CD14-positive monocyte (primary cell): Measurements from ENCODE around the gene CHRNB2. TPM values are rescaled to one million over a fixed set of nuclear protein-coding genes. Genes with fewer than 3 reads are reported as not detected.

ENCODE experiments used
- DNase-seq, 3 donors: peaks; one replicate each; pipeline ENCODE4 v3.0.0-alpha.2; 2011 to 2022
- H2AFZ ChIP-seq: 2 replicates; pipeline ENCODE4 v1.6.0; 2012; ENCODE audit warnings: mild to moderate bottlenecking, low read depth, low read length, inconsistent platforms; ENCODE audit not compliant: insufficient read depth, poor library complexity, severe bottlenecking
- H3K27ac ChIP-seq, 2 donors: 1 replicate in 1 of 2; 2 replicates in 1 of 2; pipeline ENCODE4 v1.5.1; 2012 to 2013; ENCODE audit warnings: low read length in 2 of 2, control low read depth in 1 of 2, inconsistent platforms in 1 of 2, low read depth in 1 of 2, mild to moderate bottlenecking in 1 of 2
- H3K27me3 ChIP-seq, 2 donors: one replicate each; pipeline versions ENCODE4 v1.6.0 to v1.6.1; 2011 to 2013; ENCODE audit warnings: low read length in 2 of 2; ENCODE audit not compliant: control insufficient read depth in 2 of 2, insufficient read depth in 2 of 2
- H3K36me3 ChIP-seq, 2 donors: replicated peaks in 1 of 2; 1 replicate in 1 of 2; 2 replicates in 1 of 2; pipeline versions ENCODE4 v1.5.1 to v1.6.1; 2012 to 2013; ENCODE audit warnings: low read length in 2 of 2, control low read depth in 1 of 2, inconsistent platforms in 1 of 2, mild to moderate bottlenecking in 1 of 2; ENCODE audit not compliant: insufficient read depth in 2 of 2, control insufficient read depth in 1 of 2
- H3K4me1 ChIP-seq, 2 donors: 1 replicate in 1 of 2; 2 replicates in 1 of 2; pipeline versions ENCODE4 v1.5.1 to v1.6.1; 2012 to 2013; ENCODE audit warnings: low read length in 2 of 2, control low read depth in 1 of 2, inconsistent platforms in 1 of 2, mild to moderate bottlenecking in 1 of 2, moderate library complexity in 1 of 2; ENCODE audit not compliant: insufficient read depth in 2 of 2, control insufficient read depth in 1 of 2
- H3K4me2 ChIP-seq: replicated peaks from 2 replicates; pipeline ENCODE3; 2012; ENCODE audit warnings: low read length, moderate library complexity, mild to moderate bottlenecking; ENCODE audit not compliant: poor library complexity, severe bottlenecking; ENCODE audit errors: extremely low read depth
- H3K4me3 ChIP-seq, 3 experiments: fragments of 200-600 bp in 1 of 3; sonication (generic) in 1 of 3; replicated peaks in 1 of 3; 1 replicate in 2 of 3; 2 replicates in 1 of 3; pipeline ENCODE4 v1.5.1; 2011 to 2013; ENCODE audit warnings: low read length in 3 of 3, mild to moderate bottlenecking in 3 of 3, control low read depth in 2 of 3, low read depth in 2 of 3, inconsistent platforms in 1 of 3, moderate library complexity in 1 of 3
- H3K79me2 ChIP-seq: 2 replicates; pipeline ENCODE4 v1.6.0; 2012; ENCODE audit warnings: mild to moderate bottlenecking, control low read depth, inconsistent platforms, low read length, moderate library complexity; ENCODE audit not compliant: insufficient read depth
- H3K9ac ChIP-seq: 2 replicates; pipeline ENCODE4 v1.6.0; 2017; ENCODE audit warnings: low read length, mild to moderate bottlenecking; ENCODE audit not compliant: insufficient read depth, poor library complexity, severe bottlenecking
- H3K9me3 ChIP-seq, 2 donors: replicated peaks in 1 of 2; 1 replicate in 1 of 2; 2 replicates in 1 of 2; pipeline versions ENCODE4 v1.5.1 to v1.6.1; 2012 to 2013; ENCODE audit warnings: low read length in 2 of 2, control low read depth in 1 of 2; ENCODE audit not compliant: control insufficient read depth in 1 of 2, insufficient read depth in 1 of 2
- H4K20me1 ChIP-seq: 2 replicates; pipeline ENCODE4 v1.6.0; 2012; ENCODE audit warnings: mild to moderate bottlenecking, low read length, control low read depth, moderate library complexity; ENCODE audit not compliant: insufficient read depth
- H3K27ac Mint-ChIP-seq, 7 donors: one replicate each; pipeline ENCODE4 v1.8.0; 2020; ENCODE audit warnings: mild to moderate bottlenecking in 7 of 7, mixed read lengths in 7 of 7, moderate library complexity in 6 of 7, inconsistent platforms in 2 of 7
- H3K27me3 Mint-ChIP-seq, 3 donors: one replicate each; pipeline ENCODE4 v1.8.0; 2021 to 2022; ENCODE audit warnings: low read depth in 3 of 3, mild to moderate bottlenecking in 3 of 3, mixed read lengths in 3 of 3, moderate library complexity in 3 of 3, inconsistent platforms in 1 of 3
- H3K36me3 Mint-ChIP-seq, 2 donors: one replicate each; pipeline ENCODE4 v1.8.0; 2020; ENCODE audit warnings: mixed read lengths in 2 of 2, inconsistent platforms in 1 of 2, mild to moderate bottlenecking in 1 of 2
- H3K4me1 Mint-ChIP-seq: one replicate; pipeline ENCODE4 v1.8.0; 2020; ENCODE audit warnings: mild to moderate bottlenecking, mixed read lengths
- H3K4me3 Mint-ChIP-seq, 2 donors: one replicate each; pipeline ENCODE4 v1.8.0; 2020; ENCODE audit warnings: mild to moderate bottlenecking in 2 of 2, mixed read lengths in 2 of 2, moderate library complexity in 1 of 2
- H3K9me3 Mint-ChIP-seq, 7 donors: one replicate each; pipeline ENCODE4 v1.8.0; 2020 to 2022; ENCODE audit warnings: mixed read lengths in 7 of 7, mild to moderate bottlenecking in 6 of 7, moderate library complexity in 6 of 7, inconsistent platforms in 2 of 7
- CTCF ChIP-seq: fragments of 200-600 bp; IDR thresholded peaks from one replicate; pipeline ENCODE4 v1.8.0; 2022; ENCODE audit warnings: antibody characterized with exemption, mild to moderate bottlenecking
- WGBS: methylation state at CpG from one replicate; pipeline ENCODE4 v1.1.5; 2013; ENCODE audit warnings: missing lambda C conversion rate; ENCODE audit not compliant: insufficient coverage; 5-methylcytosine and 5-hydroxymethylcytosine counted together
- intact Hi-C, 2 donors: fragments of 100-400 bp; cut with micrococcal nuclease; formaldehyde crosslinking; loops; one replicate each; pipeline versions ENCODE4 v1.15.0 to v1.15.1; 2023
- polyA plus RNA-seq, 3 donors: library from polyadenylated mRNA; depleted of rRNA in 1 of 3; unstranded in 2 of 3; stranded (reverse) in 1 of 3; fragments of 300-500 nt in 2 of 3; fragments of >200 nt in 1 of 3; fragmentation: Illumina TruSeq in 2 of 3; gene quantifications; 1 replicate in 2 of 3; 2 replicates in 1 of 3; pipeline ENCODE4 v1.2.3, GENCODE V29; 2012 to 2021

CHRNB2 gene
- polyA plus RNA-seq, 3 donors = 0.05 TPM; not detected in 2

- peaks cover 0 to 13% of the 10 kb centered on the region in 2 donors for H3K36me3 ChIP-seq
- H3K9ac ChIP-seq = no peak overlapping the region
- H3K27me3 ChIP-seq = no peaks in the 10 kb centered on the region
- no peak for TF ChIP-seq CTCF
- H4K20me1 ChIP-seq = peaks cover 21% of the 10 kb centered on the region
- H3K4me1 Mint-ChIP-seq = peaks cover 40% of the 10 kb centered on the region
- H3K27ac ChIP-seq = no peak overlapping the region
- H3K9me3 Mint-ChIP-seq = peaks cover 0 to 2% (median 0%) of the 10 kb centered on the region in 7 donors
- no peak overlapping the region for H3K27ac Mint-ChIP-seq
- no peak overlapping the region for H3K4me2 ChIP-seq
- intact Hi-C loops = no loop called here
- peaks cover 17 to 31% of the 10 kb centered on the region in 2 donors for H3K36me3 Mint-ChIP-seq
- peaks cover 0 to 4% (median 0%) of the 10 kb centered on the region in 3 donors for H3K27me3 Mint-ChIP-seq
- H3K4me3 ChIP-seq = no peak overlapping the region
- WGBS = 60% methylated on average over 4 of the region's 5 CpGs
- H3K4me3 Mint-ChIP-seq = no peak overlapping the region
- no peaks in the 10 kb centered on the region for H3K9me3 ChIP-seq
- peaks cover 93% of the 10 kb centered on the region for H3K79me2 ChIP-seq
- peaks cover 21% of the 10 kb centered on the region in 2 donors for H3K4me1 ChIP-seq
- no peak for DNase-seq
- no peak overlapping the region for H2AFZ ChIP-seq
Observed at GRCh38 chr1:154621875-154622274, 54.3 kb downstream of the CHRNB2 start.

- no peak overlapping the region for H3K4me3 Mint-ChIP-seq
- H3K27ac Mint-ChIP-seq = peak overlapping the region in 4 of 7 donors; percentile 14 to 78 (median 64)
- peak overlapping the region in 1 of 2 donors; percentile 46 for H3K27ac ChIP-seq
- H4K20me1 ChIP-seq = peaks cover 15% of the 10 kb centered on the region
- H2AFZ ChIP-seq = no peak overlapping the region
- intact Hi-C loops = no loop called here
- H3K9ac ChIP-seq = no peak overlapping the region
- H3K36me3 Mint-ChIP-seq = peaks cover 17 to 31% of the 10 kb centered on the region in 2 donors
- no peak for TF ChIP-seq CTCF
- no peak overlapping the region for H3K4me3 ChIP-seq
- H3K4me1 Mint-ChIP-seq = peaks cover 43% of the 10 kb centered on the region
- H3K27me3 Mint-ChIP-seq = peaks cover 0 to 5% (median 0%) of the 10 kb centered on the region in 3 donors
- peaks cover 0 to 13% of the 10 kb centered on the region in 2 donors for H3K36me3 ChIP-seq
- peaks cover 93% of the 10 kb centered on the region for H3K79me2 ChIP-seq
- peak overlapping the region; percentile 7 for H3K4me2 ChIP-seq
- no peak for DNase-seq
- H3K9me3 Mint-ChIP-seq = peaks cover 0 to 2% (median 0%) of the 10 kb centered on the region in 7 donors
- H3K9me3 ChIP-seq = no peaks in the 10 kb centered on the region
- H3K4me1 ChIP-seq = peaks cover 25 to 27% of the 10 kb centered on the region in 2 donors
- H3K27me3 ChIP-seq = no peaks in the 10 kb centered on the region
Observed at GRCh38 chr1:154622503-154623039, 55.0 kb downstream of the CHRNB2 start.
